Parathyroid adenoma (tissue), 2 donors: ENCODE measurements around the gene RSPH1.

Experiments
- H2AFZ ChIP-seq: fragments of 300-600 bp; sonication (generic); one replicate; pipeline ENCODE4 v1.7.0; 2017; ENCODE audit warnings: antibody characterized with exemption, mild to moderate bottlenecking
- H3K27ac ChIP-seq: fragments of 300-600 bp; sonication (generic); one replicate; pipeline ENCODE4 v1.7.0; 2017
- H3K27me3 ChIP-seq: fragments of 300-600 bp; sonication (generic); one replicate; pipeline ENCODE4 v1.7.0; 2017; ENCODE audit warnings: low read length; ENCODE audit not compliant: control insufficient read depth, insufficient read depth
- H3K36me3 ChIP-seq: fragments of 300-600 bp; sonication (generic); one replicate; pipeline ENCODE4 v1.7.0; 2017; ENCODE audit warnings: low read length; ENCODE audit not compliant: control insufficient read depth, insufficient read depth
- H3K4me1 ChIP-seq: fragments of 300-600 bp; sonication (generic); one replicate; pipeline ENCODE4 v1.7.0; 2017; ENCODE audit warnings: control low read depth
- H3K4me2 ChIP-seq: fragments of 300-600 bp; sonication (generic); one replicate; pipeline ENCODE4 v1.7.0; 2017; ENCODE audit warnings: low read length
- H3K4me3 ChIP-seq: fragments of 300-600 bp; sonication (generic); one replicate; pipeline ENCODE4 v1.7.0; 2017; ENCODE audit warnings: low read depth, low read length
- H3K79me2 ChIP-seq: fragments of 300-600 bp; sonication (generic); one replicate; pipeline ENCODE4 v1.7.0; 2017; ENCODE audit warnings: control low read depth
- H3K9ac ChIP-seq: fragments of 300-600 bp; sonication (generic); one replicate; pipeline ENCODE4 v1.7.0; 2017; ENCODE audit warnings: mild to moderate bottlenecking
- H3K9me3 ChIP-seq: fragments of 300-600 bp; sonication (generic); one replicate; pipeline ENCODE4 v1.7.0; 2017; ENCODE audit warnings: low read length; ENCODE audit not compliant: control insufficient read depth
- TF ChIP-seq, protein P1 (sequence below): fragments of 300-600 bp; sonication (generic); IDR thresholded peaks from one replicate; pipeline ENCODE4 v1.7.0; 2017; ENCODE audit warnings: antibody characterized with exemption, mild to moderate bottlenecking
- donor health status: primary hyperparathyroidism.

Gene RSPH1

DNA sequence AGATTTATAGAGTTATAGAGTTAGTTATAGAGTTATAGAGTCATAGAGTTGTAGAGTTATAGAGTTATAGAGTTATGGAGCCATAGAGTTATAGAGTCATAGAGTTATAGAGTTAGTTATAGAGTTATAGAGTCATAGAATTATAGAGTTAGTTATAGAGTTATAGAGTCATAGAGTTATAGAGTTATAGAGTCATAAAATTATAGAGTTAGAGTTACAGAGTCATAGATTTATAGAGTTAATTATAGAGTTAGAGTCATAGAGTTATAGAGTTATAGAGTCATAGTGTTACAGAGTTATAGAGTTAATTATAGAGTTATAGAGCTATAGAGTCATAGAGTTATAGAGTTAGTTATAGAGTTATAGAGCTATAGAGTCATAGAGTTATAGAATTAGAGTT lies 60.2 kb downstream of the RSPH1 start:
- no peak overlapping the region for H3K27ac ChIP-seq

DNA sequence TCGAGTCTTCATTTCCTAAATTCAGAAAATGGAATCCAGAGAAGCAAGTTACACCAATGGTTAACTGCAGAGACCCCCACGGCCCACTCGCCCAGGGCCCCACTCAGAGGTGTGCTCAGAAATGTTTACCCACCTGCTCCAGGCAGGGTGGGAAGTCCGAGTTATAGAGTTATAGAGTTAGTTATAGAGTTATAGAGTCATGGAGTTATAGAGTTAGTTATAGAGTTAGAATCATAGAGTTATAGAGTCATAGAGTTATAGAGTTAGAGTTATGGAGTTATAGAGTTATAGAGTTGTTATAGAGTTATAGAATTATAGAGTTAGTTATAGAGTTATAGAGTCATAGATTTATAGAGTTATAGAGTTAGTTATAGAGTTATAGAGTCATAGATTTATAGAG lies 60.6 kb downstream of the RSPH1 start:
- Histone ChIP-seq H3K9me3 (no peaks in the 10 kb centered on the region), H2AFZ (no peak overlapping the region), H3K27me3 (no peaks in the 10 kb centered on the region), H3K4me3 (no peak overlapping the region), H3K27ac (no peak overlapping the region), H3K4me2 (no peak overlapping the region), H3K4me1 (no peaks in the 10 kb centered on the region), H3K9ac (no peak overlapping the region), H3K79me2 (no peaks in the 10 kb centered on the region), H3K36me3 (no peaks in the 10 kb centered on the region)
- TF ChIP-seq, protein P1, sequence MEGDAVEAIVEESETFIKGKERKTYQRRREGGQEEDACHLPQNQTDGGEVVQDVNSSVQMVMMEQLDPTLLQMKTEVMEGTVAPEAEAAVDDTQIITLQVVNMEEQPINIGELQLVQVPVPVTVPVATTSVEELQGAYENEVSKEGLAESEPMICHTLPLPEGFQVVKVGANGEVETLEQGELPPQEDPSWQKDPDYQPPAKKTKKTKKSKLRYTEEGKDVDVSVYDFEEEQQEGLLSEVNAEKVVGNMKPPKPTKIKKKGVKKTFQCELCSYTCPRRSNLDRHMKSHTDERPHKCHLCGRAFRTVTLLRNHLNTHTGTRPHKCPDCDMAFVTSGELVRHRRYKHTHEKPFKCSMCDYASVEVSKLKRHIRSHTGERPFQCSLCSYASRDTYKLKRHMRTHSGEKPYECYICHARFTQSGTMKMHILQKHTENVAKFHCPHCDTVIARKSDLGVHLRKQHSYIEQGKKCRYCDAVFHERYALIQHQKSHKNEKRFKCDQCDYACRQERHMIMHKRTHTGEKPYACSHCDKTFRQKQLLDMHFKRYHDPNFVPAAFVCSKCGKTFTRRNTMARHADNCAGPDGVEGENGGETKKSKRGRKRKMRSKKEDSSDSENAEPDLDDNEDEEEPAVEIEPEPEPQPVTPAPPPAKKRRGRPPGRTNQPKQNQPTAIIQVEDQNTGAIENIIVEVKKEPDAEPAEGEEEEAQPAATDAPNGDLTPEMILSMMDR, result no peak

More for the DNA sequence above, 60.2 kb downstream of the RSPH1 start:
- H3K9ac ChIP-seq, result no peak overlapping the region
- H3K4me1 ChIP-seq, result no peaks in the 10 kb centered on the region
- no peaks in the 10 kb centered on the region for H3K9me3 ChIP-seq
- no peaks in the 10 kb centered on the region for H3K36me3 ChIP-seq
- TF ChIP-seq, protein P1, result no peak
- H3K79me2 ChIP-seq, result no peaks in the 10 kb centered on the region
- no peak overlapping the region for H2AFZ ChIP-seq
- no peak overlapping the region for H3K4me2 ChIP-seq
- no peak overlapping the region for H3K4me3 ChIP-seq
- no peaks in the 10 kb centered on the region for H3K27me3 ChIP-seq

DNA sequence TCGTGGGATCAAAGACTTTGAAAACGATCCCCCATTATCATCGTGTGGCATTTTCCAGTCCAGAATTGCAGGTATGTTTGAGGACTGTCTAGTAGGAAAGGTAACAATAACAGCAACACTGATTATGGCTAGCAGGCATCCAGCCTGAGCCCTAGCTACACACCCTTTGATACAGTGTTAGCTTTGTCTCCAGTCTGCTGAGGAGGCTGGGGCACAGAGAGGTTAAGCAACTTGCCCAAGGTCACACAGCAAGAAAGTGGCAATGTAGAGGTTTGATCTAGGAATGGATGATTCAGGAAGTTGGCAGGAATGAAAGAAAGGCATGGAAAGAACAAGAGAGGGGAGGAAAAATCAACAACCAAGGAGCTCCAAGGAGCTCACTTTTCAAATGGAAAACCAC lies 61.1 kb downstream of the RSPH1 start:
- Histone ChIP-seq H2AFZ (no peak overlapping the region), H3K4me3 (no peak overlapping the region), H3K36me3 (no peaks in the 10 kb centered on the region), H3K9ac (no peak overlapping the region), H3K4me2 (no peak overlapping the region), H3K27me3 (no peaks in the 10 kb centered on the region), H3K27ac (no peak overlapping the region), H3K79me2 (no peaks in the 10 kb centered on the region), H3K4me1 (no peaks in the 10 kb centered on the region), H3K9me3 (no peaks in the 10 kb centered on the region)
- TF ChIP-seq, protein P1, result no peak

DNA sequence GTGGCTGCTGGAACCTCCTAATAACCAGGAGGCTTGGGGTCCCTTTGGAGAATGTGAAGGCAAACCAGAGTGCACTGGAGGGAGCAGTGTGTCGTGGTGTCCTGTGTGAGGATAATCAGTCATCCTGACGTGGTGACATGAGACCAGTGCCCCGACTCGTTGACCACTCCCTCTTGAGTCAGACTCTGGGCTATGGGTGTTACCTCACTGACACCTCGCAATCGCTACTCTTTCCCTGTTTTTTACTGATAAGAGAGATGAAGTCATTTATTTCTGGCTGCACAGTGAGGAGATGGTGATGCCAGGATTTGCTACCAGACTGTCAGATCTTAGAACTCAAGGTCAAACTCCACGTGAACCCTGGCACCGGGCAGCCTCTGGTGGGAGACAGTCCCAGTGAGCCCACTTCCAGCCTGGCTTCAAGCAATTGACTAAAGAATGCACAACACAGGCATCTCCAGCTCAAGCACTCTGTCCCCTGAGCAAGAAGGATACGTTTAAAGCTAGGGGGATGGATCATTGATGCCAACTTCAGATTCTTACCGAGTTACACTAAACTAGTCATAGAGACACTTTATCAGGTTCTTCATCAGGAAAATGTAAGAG lies 62.0 kb downstream of the RSPH1 start:
- TF ChIP-seq, protein P1, result no peak
- Histone ChIP-seq H3K9me3 (no peaks in the 10 kb centered on the region), H3K4me2 (no peak overlapping the region), H3K4me3 (no peak overlapping the region), H3K9ac (no peak overlapping the region), H3K4me1 (no peaks in the 10 kb centered on the region), H3K27me3 (no peaks in the 10 kb centered on the region), H3K27ac (no peak overlapping the region), H3K36me3 (no peaks in the 10 kb centered on the region), H3K79me2 (no peaks in the 10 kb centered on the region), H2AFZ (no peak overlapping the region)

DNA sequence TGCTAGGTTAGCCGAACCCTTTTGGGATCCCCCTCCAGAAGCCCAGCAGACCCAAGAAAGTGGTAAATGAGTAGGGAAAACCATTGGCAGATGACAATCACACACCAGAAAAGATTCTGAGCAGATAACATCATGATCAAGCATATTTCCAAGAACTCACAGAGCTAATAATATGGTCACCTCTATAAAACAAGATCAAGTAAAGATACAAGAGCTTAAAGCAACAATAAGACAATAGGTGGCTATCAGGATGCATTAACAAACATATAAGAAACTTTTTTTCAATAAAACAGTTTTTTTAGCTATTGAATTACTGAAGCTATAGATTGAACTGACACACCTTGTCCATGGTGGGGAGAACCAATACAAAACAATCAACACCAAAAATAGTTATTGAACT lies 63.3 kb downstream of the RSPH1 start:
- H3K4me3 ChIP-seq, result no peak overlapping the region
- H3K4me2 ChIP-seq, result no peak overlapping the region
- no peak overlapping the region for H3K27ac ChIP-seq
- H2AFZ ChIP-seq, result no peak overlapping the region
- H3K9ac ChIP-seq, result no peak overlapping the region
- no peaks in the 10 kb centered on the region for H3K27me3 ChIP-seq
- H3K4me1 ChIP-seq, result no peaks in the 10 kb centered on the region
- no peaks in the 10 kb centered on the region for H3K9me3 ChIP-seq
- H3K36me3 ChIP-seq, result no peaks in the 10 kb centered on the region
- TF ChIP-seq, protein P1, result no peak
- H3K79me2 ChIP-seq, result no peaks in the 10 kb centered on the region
